NK-92 treated with Interleukin-12 subunit alpha and Interleukin-12 subunit beta, amount 100 ng/mL, for 24 hours (cell line): Measurements from ENCODE around the gene CYB5R3.
"Not testable (repeated sequence)": the region's sequence is repeated elsewhere in the genome, so short reads cannot be mapped to it uniquely, and the experiment has no call there.

Source experiments
- DNase-seq: peaks from one replicate; lab custom pipeline; 2025; lab: John Stamatoyannopoulos, UW

Gene CYB5R3

GRCh38 chr22:42623756-42624441 lies 25.3 kb downstream of the CYB5R3 start:
- DNase-seq: no peak

GRCh38 chr22:42623301-42623751 lies 25.9 kb downstream of the CYB5R3 start:
- no peak for DNase-seq

- no peak for DNase-seq
These were observed 27.0 kb downstream of the CYB5R3 start for GRCh38 chr22:42622061-42622710.

- DNase-seq: peak; percentile 11
These were observed 27.6 kb downstream of the CYB5R3 start for GRCh38 chr22:42621505-42622002.

GRCh38 chr22:42620084-42620483 lies 29.1 kb downstream of the CYB5R3 start:
- no peak for DNase-seq

- DNase-seq: no peak
These were observed 29.7 kb downstream of the CYB5R3 start for GRCh38 chr22:42619261-42620063.

- no peak for DNase-seq
These were observed 31.8 kb downstream of the CYB5R3 start for GRCh38 chr22:42617155-42617983.

- DNase-seq: not testable (repeated sequence)
These were observed 33.4 kb downstream of the CYB5R3 start for GRCh38 chr22:42615860-42616175.

GRCh38 chr22:42615092-42615859 lies 33.9 kb downstream of the CYB5R3 start:
- DNase-seq: peak; percentile 76

- peak; percentile 96 for DNase-seq
These were observed 34.7 kb downstream of the CYB5R3 start, which contains the start of gene POLDIP3 for GRCh38 chr22:42614312-42615091. POLDIP3 (minus strand) TSS chr22:42614883; CDS start chr22:42614857, 26 bp downstream.

GRCh38 chr22:42613872-42614301 lies 35.3 kb downstream of the CYB5R3 start:
- peak; percentile 35 for DNase-seq

GRCh38 chr22:42612336-42612735 lies 36.9 kb downstream of the CYB5R3 start:
- DNase-seq: no peak

GRCh38 chr22:42611051-42611450 lies 38.1 kb downstream of the CYB5R3 start:
- no peak for DNase-seq

GRCh38 chr22:42610186-42610585 lies 39.0 kb downstream of the CYB5R3 start:
- no peak for DNase-seq

- no peak for DNase-seq
These were observed 40.3 kb downstream of the CYB5R3 start for GRCh38 chr22:42608823-42609361.

GRCh38 chr22:42608136-42608822 lies 40.9 kb downstream of the CYB5R3 start:
- no peak for DNase-seq

- DNase-seq: not testable (repeated sequence)
These were observed 41.6 kb downstream of the CYB5R3 start for GRCh38 chr22:42607641-42608040.

GRCh38 chr22:42604403-42604802 lies 44.8 kb downstream of the CYB5R3 start:
- DNase-seq: no peak

GRCh38 chr22:42603427-42603826 lies 45.8 kb downstream of the CYB5R3 start:
- DNase-seq: no peak
